HL-60 (cell line): Measurements from ENCODE around the gene AQP12A.
A peak's percentile ranks its signal among the peaks of the same experiment; 100 is the strongest.

Source experiments
- DNase-seq, 2 experiments: peaks; one replicate each; pipeline ENCODE4 v3.0.0-alpha.2; 2010 to 2020; ENCODE audit warnings: low read depth in 1 of 2, low spot score in 1 of 2
- H3K27ac ChIP-seq: fragments of 250-450 bp; sonication (Bioruptor Pico); replicated peaks from 2 replicates; pipeline ENCODE4 v1.5.1; 2020; ENCODE audit warnings: mild to moderate bottlenecking, moderate library complexity
- H3K27me3 ChIP-seq: fragments of 250-450 bp; sonication (Bioruptor Pico); 2 replicates; pipeline ENCODE4 v1.5.1; 2021; ENCODE audit warnings: mild to moderate bottlenecking, moderate library complexity; ENCODE audit not compliant: insufficient read depth, poor library complexity, severe bottlenecking
- H3K4me3 ChIP-seq: replicated peaks from 2 replicates; pipeline ENCODE4 v1.5.1; 2011; ENCODE audit warnings: mild to moderate bottlenecking, control low read depth, low read length; ENCODE audit not compliant: insufficient read depth
- GABPA ChIP-seq: IDR thresholded peaks from 2 replicates; pipeline ENCODE4 v1.6.1; 2012; ENCODE audit warnings: low read depth
- POLR2AphosphoS5 ChIP-seq: IDR thresholded peaks from 2 replicates; pipeline ENCODE4 v1.6.1; 2012; ENCODE audit warnings: low read depth
- REST ChIP-seq: IDR thresholded peaks from 2 replicates; pipeline ENCODE4 v1.6.1; 2012; ENCODE audit warnings: low read depth; ENCODE audit not compliant: insufficient replicate concordance
- SPI1 ChIP-seq: IDR thresholded peaks from 2 replicates; pipeline ENCODE4 v1.6.1; 2012; ENCODE audit warnings: low read depth, mild to moderate bottlenecking, borderline replicate concordance
- TF ChIP-seq, protein P1 (sequence below): IDR thresholded peaks from one replicate; pipeline ENCODE4 v1.5.1; 2011; ENCODE audit warnings: low read length, control low read depth, inconsistent platforms; ENCODE audit not compliant: insufficient read depth

AQP12A gene

DNA sequence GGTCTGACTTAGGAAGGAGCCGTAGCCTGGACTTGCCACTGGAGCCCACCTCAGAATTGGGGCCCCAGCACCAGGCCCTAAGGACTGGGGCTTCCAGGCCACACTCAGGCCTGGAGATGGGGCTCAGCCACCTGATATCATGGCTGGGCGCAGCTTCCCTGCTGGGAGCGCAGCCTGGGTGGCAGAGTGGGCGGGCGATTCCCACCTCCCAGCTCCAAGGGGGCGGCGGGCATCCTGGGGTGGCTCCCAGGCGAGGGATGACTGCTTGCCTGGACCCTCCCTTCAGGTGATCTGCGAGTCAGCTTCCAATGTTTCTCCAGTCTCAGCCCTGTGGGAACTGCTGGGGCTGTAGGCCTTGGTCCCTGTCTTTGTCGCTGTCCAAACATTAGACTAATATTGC is 46.3 kb upstream of the AQP12A start:
- H3K4me3 ChIP-seq = no peak overlapping the region
- peaks cover 2% of the 10 kb centered on the region for H3K27me3 ChIP-seq
- peak; percentile 35 for TF ChIP-seq REST
- TF ChIP-seq, protein P1, sequence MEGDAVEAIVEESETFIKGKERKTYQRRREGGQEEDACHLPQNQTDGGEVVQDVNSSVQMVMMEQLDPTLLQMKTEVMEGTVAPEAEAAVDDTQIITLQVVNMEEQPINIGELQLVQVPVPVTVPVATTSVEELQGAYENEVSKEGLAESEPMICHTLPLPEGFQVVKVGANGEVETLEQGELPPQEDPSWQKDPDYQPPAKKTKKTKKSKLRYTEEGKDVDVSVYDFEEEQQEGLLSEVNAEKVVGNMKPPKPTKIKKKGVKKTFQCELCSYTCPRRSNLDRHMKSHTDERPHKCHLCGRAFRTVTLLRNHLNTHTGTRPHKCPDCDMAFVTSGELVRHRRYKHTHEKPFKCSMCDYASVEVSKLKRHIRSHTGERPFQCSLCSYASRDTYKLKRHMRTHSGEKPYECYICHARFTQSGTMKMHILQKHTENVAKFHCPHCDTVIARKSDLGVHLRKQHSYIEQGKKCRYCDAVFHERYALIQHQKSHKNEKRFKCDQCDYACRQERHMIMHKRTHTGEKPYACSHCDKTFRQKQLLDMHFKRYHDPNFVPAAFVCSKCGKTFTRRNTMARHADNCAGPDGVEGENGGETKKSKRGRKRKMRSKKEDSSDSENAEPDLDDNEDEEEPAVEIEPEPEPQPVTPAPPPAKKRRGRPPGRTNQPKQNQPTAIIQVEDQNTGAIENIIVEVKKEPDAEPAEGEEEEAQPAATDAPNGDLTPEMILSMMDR = no peak
- H3K27ac ChIP-seq = no peak overlapping the region
- no peak for DNase-seq

GRCh38 chr2:240645801-240646175 is 45.9 kb upstream of the AQP12A start:
- TF ChIP-seq POLR2AphosphoS5 = no peak
- TF ChIP-seq, protein P1 = no peak
- TF ChIP-seq GABPA = no peak
- no peak for TF ChIP-seq SPI1
- no peak for TF ChIP-seq REST
- H3K4me3 ChIP-seq = no peak overlapping the region
- no peak overlapping the region for H3K27ac ChIP-seq
- no peak for DNase-seq
- H3K27me3 ChIP-seq = peaks cover 2% of the 10 kb centered on the region

DNA sequence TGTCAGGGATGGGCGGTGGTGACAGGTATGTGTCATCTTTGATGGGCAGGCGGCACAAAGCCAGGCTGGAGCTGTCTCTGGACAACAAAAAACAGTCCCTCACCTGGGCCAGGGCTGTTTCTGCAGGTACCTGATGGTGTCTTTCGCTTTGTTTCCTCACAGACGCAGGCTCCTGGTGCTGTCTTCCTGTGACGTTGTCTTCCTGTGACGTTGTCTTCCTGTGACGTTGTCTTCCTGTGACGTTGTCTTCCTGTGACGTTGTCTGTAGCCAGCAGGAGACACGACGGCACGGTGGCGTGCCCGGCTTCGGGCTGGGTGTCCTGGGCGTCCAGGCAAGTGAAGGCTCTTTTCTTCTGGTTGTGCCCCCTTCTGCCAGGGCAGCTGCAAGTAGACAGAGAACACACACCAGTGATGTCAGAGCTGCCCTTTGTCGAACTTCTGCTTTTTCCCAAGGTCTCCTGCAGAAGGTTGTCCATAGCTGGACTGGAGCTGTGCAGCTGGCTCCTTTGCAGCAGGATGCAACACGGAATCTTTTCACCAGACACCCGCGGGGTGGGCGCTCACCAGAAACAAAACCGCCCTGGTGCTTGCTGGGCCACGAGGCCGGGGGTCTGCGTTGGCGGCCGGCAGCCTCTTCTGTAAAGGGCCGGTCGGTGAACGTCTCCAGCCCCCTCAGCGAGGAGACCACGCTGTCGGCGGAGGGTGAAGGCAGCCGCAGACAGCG is 45.3 kb upstream of the AQP12A start:
- Histone ChIP-seq H3K27ac (no peak overlapping the region), H3K4me3 (no peak overlapping the region), H3K27me3 (peaks cover 2% of the 10 kb centered on the region)
- TF ChIP-seq SPI1 = no peak
- TF ChIP-seq, protein P1 = no peak
- no peak for TF ChIP-seq GABPA
- TF ChIP-seq REST = no peak
- TF ChIP-seq POLR2AphosphoS5 = no peak
- DNase-seq = peak; percentile 32 to 41
